ENCODE data around the gene TMEM53.

DNA sequence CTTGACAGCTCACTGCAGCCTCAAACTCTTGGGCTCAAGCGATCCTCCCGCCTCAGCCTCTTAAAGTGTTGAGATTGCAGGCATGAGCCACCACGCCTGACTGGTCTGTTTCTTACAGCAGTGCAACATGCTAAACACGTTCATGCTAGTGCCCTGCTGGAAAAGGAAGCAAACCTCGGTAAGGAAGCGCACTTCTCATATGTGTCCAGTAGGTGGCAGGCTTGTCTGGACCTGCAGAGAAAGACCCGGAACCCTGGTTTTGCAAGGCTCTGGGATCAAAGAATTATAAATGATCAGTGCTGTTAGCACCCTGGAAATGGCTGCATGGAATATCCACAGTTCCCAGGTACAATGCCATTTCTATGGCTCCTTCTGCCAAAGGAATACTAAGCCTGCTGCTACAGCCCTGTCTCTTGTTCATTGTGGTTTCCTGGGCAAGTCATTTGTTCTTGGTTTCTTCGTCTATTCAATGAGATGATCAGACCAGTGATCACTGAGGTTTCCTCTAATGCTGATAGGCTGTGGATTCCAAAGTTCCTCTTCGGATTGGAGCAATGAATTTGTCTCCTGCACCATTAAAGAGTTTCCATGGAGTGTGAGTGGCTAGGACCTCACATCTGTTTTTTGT, 40.8 kb upstream of the TMEM53 start:
- TF ChIP-seq, protein P1, sequence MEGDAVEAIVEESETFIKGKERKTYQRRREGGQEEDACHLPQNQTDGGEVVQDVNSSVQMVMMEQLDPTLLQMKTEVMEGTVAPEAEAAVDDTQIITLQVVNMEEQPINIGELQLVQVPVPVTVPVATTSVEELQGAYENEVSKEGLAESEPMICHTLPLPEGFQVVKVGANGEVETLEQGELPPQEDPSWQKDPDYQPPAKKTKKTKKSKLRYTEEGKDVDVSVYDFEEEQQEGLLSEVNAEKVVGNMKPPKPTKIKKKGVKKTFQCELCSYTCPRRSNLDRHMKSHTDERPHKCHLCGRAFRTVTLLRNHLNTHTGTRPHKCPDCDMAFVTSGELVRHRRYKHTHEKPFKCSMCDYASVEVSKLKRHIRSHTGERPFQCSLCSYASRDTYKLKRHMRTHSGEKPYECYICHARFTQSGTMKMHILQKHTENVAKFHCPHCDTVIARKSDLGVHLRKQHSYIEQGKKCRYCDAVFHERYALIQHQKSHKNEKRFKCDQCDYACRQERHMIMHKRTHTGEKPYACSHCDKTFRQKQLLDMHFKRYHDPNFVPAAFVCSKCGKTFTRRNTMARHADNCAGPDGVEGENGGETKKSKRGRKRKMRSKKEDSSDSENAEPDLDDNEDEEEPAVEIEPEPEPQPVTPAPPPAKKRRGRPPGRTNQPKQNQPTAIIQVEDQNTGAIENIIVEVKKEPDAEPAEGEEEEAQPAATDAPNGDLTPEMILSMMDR (IDR thresholded peaks at IDR 0.05) = peak; percentile 58 to 90 (median 78)
- TF ChIP-seq POLR2A (IDR thresholded peaks at IDR 0.05) = no peak
